Activated T-helper 2 cell treated with anti-CD3 and anti-CD28 coated beads, Interferon-gamma antibody, Interleukin-2, Interleukin-4, amounts not matched to agents 10 μg/mL and 5 μg/mL and 100 μg/mL, durations not matched to agents 14 hours and 24 hours and 36 hours (primary cell): Measurements from ENCODE around the gene CUTA. TPM values are rescaled to one million over a fixed set of nuclear protein-coding genes. Genes with fewer than 3 reads are reported as not detected.
"Not testable (repeated sequence)": the region's sequence is repeated elsewhere in the genome, so short reads cannot be mapped to it uniquely, and the experiment has no call there.

ENCODE experiments used
- DNase-seq: peaks from one replicate; pipeline ENCODE4 v3.0.0; 2021; ENCODE audit warnings: low spot score
- H3K27ac Mint-ChIP-seq: one replicate; pipeline ENCODE4 v1.8.0; 2021; ENCODE audit warnings: mixed read lengths
- H3K27me3 Mint-ChIP-seq: one replicate; pipeline ENCODE4 v1.8.0; 2021; ENCODE audit warnings: low read depth, mixed read lengths
- H3K36me3 Mint-ChIP-seq: one replicate; pipeline ENCODE4 v1.8.0; 2021; ENCODE audit warnings: low read depth, mixed read lengths
- H3K4me1 Mint-ChIP-seq: one replicate; pipeline ENCODE4 v1.8.0; 2021; ENCODE audit warnings: low read depth, mixed read lengths
- H3K4me3 Mint-ChIP-seq: one replicate; pipeline ENCODE4 v1.8.0; 2021; ENCODE audit warnings: low read depth, mild to moderate bottlenecking, moderate library complexity, mixed read lengths
- H3K9me3 Mint-ChIP-seq: one replicate; pipeline ENCODE4 v1.8.0; 2021; ENCODE audit warnings: mixed read lengths
- intact Hi-C: fragments of 100-400 bp; cut with micrococcal nuclease; formaldehyde crosslinking; loops from one replicate; pipeline ENCODE4 v1.15.1; 2023
- total RNA-seq: library from RNA; stranded (reverse); gene quantifications from 2 replicates; pipeline ENCODE4 v1.2.3, GENCODE V29; 2022

Gene CUTA
- total RNA-seq, 1 donor from 2014 or later, result 143 TPM

GRCh38 chr6:33383427-33384185, 34.3 kb downstream of the CUTA start:
- Mint-ChIP-seq H3K4me1 (no peaks in the 10 kb centered on the region), H3K9me3 (no peaks in the 10 kb centered on the region), H3K4me3 (no peak overlapping the region), H3K27me3 (peaks cover 4% of the 10 kb centered on the region), H3K27ac (no peak overlapping the region), H3K36me3 (no peaks in the 10 kb centered on the region)
- DNase-seq, result no peak
- intact Hi-C loops, result no loop called here

- H3K27ac Mint-ChIP-seq, result no peak overlapping the region
- intact Hi-C loops, result no loop called here
- no peak overlapping the region for H3K4me3 Mint-ChIP-seq
- no peaks in the 10 kb centered on the region for H3K36me3 Mint-ChIP-seq
- DNase-seq, result no peak
- H3K4me1 Mint-ChIP-seq, result no peaks in the 10 kb centered on the region
- H3K27me3 Mint-ChIP-seq, result peaks cover 4% of the 10 kb centered on the region
- H3K9me3 Mint-ChIP-seq, result no peaks in the 10 kb centered on the region
Measured at GRCh38 chr6:33380272-33380981, 37.5 kb downstream of the CUTA start.

- H3K9me3 Mint-ChIP-seq, H3K27ac Mint-ChIP-seq, intact Hi-C loops, DNase-seq, H3K36me3 Mint-ChIP-seq, H3K4me1 Mint-ChIP-seq, H3K27me3 Mint-ChIP-seq, H3K4me3 Mint-ChIP-seq: not testable (repeated sequence)
Measured at GRCh38 chr6:33379184-33379583, 38.7 kb downstream of the CUTA start.

GRCh38 chr6:33377171-33377570, 40.7 kb downstream of the CUTA start:
- DNase-seq, result no peak
- H3K4me1 Mint-ChIP-seq, result peaks cover 7% of the 10 kb centered on the region
- H3K9me3 Mint-ChIP-seq, result no peaks in the 10 kb centered on the region
- no peak overlapping the region for H3K27ac Mint-ChIP-seq
- H3K27me3 Mint-ChIP-seq, result peaks cover 4% of the 10 kb centered on the region
- intact Hi-C loops, result no loop called here
- H3K4me3 Mint-ChIP-seq, result no peak overlapping the region
- H3K36me3 Mint-ChIP-seq, result no peaks in the 10 kb centered on the region

GRCh38 chr6:33375143-33375671, 42.7 kb downstream of the CUTA start:
- H3K9me3 Mint-ChIP-seq, result no peaks in the 10 kb centered on the region
- no peaks in the 10 kb centered on the region for H3K27me3 Mint-ChIP-seq
- H3K4me3 Mint-ChIP-seq, result no peak overlapping the region
- H3K27ac Mint-ChIP-seq, result no peak overlapping the region
- intact Hi-C loops, result no loop called here
- H3K4me1 Mint-ChIP-seq, result peaks cover 7% of the 10 kb centered on the region
- no peaks in the 10 kb centered on the region for H3K36me3 Mint-ChIP-seq
- no peak for DNase-seq

- no peak for DNase-seq
- Mint-ChIP-seq H3K9me3 (no peaks in the 10 kb centered on the region), H3K27me3 (no peaks in the 10 kb centered on the region), H3K36me3 (no peaks in the 10 kb centered on the region), H3K27ac (no peak overlapping the region), H3K4me1 (peaks cover 7% of the 10 kb centered on the region), H3K4me3 (no peak overlapping the region)
- intact Hi-C loops, result no loop called here
Measured at GRCh38 chr6:33373960-33374910, 43.7 kb downstream of the CUTA start.

GRCh38 chr6:33372526-33373123, 45.3 kb downstream of the CUTA start:
- intact Hi-C loops, result no loop called here
- Mint-ChIP-seq H3K27ac (no peak overlapping the region), H3K27me3 (no peaks in the 10 kb centered on the region), H3K4me3 (no peak overlapping the region), H3K36me3 (no peaks in the 10 kb centered on the region), H3K9me3 (no peaks in the 10 kb centered on the region), H3K4me1 (peaks cover 7% of the 10 kb centered on the region)
- DNase-seq, result no peak

GRCh38 chr6:33371901-33372300, 46.0 kb downstream of the CUTA start:
- H3K27me3 Mint-ChIP-seq, H3K9me3 Mint-ChIP-seq, H3K4me3 Mint-ChIP-seq, DNase-seq, intact Hi-C loops, H3K4me1 Mint-ChIP-seq, H3K27ac Mint-ChIP-seq, H3K36me3 Mint-ChIP-seq: not testable (repeated sequence)

GRCh38 chr6:33367715-33368025, 50.2 kb downstream of the CUTA start:
- intact Hi-C loops, H3K4me3 Mint-ChIP-seq: not testable (repeated sequence)

GRCh38 chr6:33367009-33367714, 50.7 kb downstream of the CUTA start:
- no peak for DNase-seq
- Mint-ChIP-seq H3K27me3 (no peaks in the 10 kb centered on the region), H3K36me3 (no peaks in the 10 kb centered on the region), H3K4me3 (no peak overlapping the region), H3K9me3 (no peaks in the 10 kb centered on the region), H3K27ac (no peak overlapping the region), H3K4me1 (peaks cover 4% of the 10 kb centered on the region)
- intact Hi-C loops, result no loop called here

More at GRCh38 chr6:33367715-33368025, 50.2 kb downstream of the CUTA start:
- H3K27ac Mint-ChIP-seq, DNase-seq, H3K4me1 Mint-ChIP-seq, H3K27me3 Mint-ChIP-seq, H3K9me3 Mint-ChIP-seq, H3K36me3 Mint-ChIP-seq: not testable (repeated sequence)
